ENCODE measurements around the gene EVA1C. TPM values are rescaled to one million over a fixed set of nuclear protein-coding genes. Genes with fewer than 3 reads are reported as not detected.
"Not testable (repeated sequence)": the region's sequence is repeated elsewhere in the genome, so short reads cannot be mapped to it uniquely, and the experiment has no call there.

The EVA1C gene
- total RNA-seq, 1 experiment from 2014 or later = 0.98 TPM

DNA sequence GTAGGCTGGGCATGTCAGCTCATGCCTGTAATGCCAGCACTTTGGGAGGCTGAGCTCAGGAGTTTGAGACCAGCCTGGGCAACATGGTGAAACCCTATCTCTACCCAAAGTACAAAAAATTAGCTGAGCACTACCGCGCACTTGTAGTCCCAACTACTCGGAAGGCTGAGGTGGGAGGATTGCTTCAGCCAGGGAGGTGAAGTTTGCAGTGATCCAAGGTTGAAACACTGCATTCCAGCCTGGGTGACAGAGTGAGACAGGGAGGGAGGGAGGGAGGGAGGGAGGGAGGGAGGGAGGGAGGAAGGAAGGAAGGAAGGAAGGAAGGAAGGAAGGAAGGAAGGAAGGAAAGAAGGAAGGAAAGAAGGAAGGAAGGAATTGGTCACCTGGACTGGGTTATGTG, 119.1 kb downstream of the EVA1C start:
- H3K27me3 Mint-ChIP-seq (ENCODE audit: low read depth); H3K9me3 ChIP-seq (ENCODE audit: control insufficient read depth, low read depth, low read length); H3K36me3 Mint-ChIP-seq (ENCODE audit: insufficient read depth in 1 of 3, low read depth in 3 of 3); H3K18ac ChIP-seq (ENCODE audit: insufficient read length, low read depth, low read length); H3K27me3 ChIP-seq (ENCODE audit: insufficient read depth, low read length); H3K79me2 ChIP-seq (ENCODE audit: insufficient read depth, low read length); H4K8ac ChIP-seq (replicated peaks; ENCODE audit: insufficient read length, low read depth, low read length); H2BK5ac ChIP-seq (ENCODE audit: insufficient read length, low read length); H3K4me1 ChIP-seq (ENCODE audit: insufficient read depth, low read length); H3K4ac ChIP-seq (ENCODE audit: low read depth, low read length); H3K56ac ChIP-seq (ENCODE audit: insufficient read length, low read depth, low read length); H4K20me1 ChIP-seq (ENCODE audit: control insufficient read depth, insufficient read depth, insufficient read length); H3K23ac ChIP-seq (ENCODE audit: insufficient read length, low read depth, low read length); H3K14ac ChIP-seq (ENCODE audit: insufficient read depth, low read length); H3T11ph ChIP-seq (ENCODE audit: low read length); H2BK120ac ChIP-seq (ENCODE audit: low read depth, low read length, poor library complexity, severe bottlenecking); H2AFZ ChIP-seq (ENCODE audit: low read length); H3K9ac ChIP-seq (ENCODE audit: extremely low read depth, insufficient read length, low read length); H2BK15ac ChIP-seq (ENCODE audit: low read depth, low read length); H2BK12ac ChIP-seq (ENCODE audit: insufficient read length, low read depth, low read length); H2AK5ac ChIP-seq (ENCODE audit: insufficient read length, low read length); H4K91ac ChIP-seq (ENCODE audit: insufficient read length, low read depth, low read length); DNase-seq; H3K4me3 Mint-ChIP-seq; H3K23me2 ChIP-seq (ENCODE audit: insufficient read length, low read depth, low read length, poor library complexity, severe bottlenecking); H3K79me1 ChIP-seq (ENCODE audit: insufficient read depth, low read depth, low read length, poor library complexity, severe bottlenecking); H3K4me2 ChIP-seq (ENCODE audit: insufficient read depth, insufficient read length, low read length); H4K5ac ChIP-seq (ENCODE audit: insufficient read length, low read depth, low read length); H3K27ac Mint-ChIP-seq; H3K27ac ChIP-seq (ENCODE audit: insufficient read length, low read depth, low read length); H2BK20ac ChIP-seq (ENCODE audit: low read depth, low read length, poor library complexity, severe bottlenecking); H3K4me1 Mint-ChIP-seq: not testable (repeated sequence)
- WGBS (ENCODE audit: extremely low coverage, insufficient read length, low lambda C conversion rate) = no CpG with 5 or more reads among the region's 3 CpGs
- H3K9me3 Mint-ChIP-seq = peaks cover 14% of the 10 kb centered on the region in 2 experiments
